ENCODE data around the gene TMEM145. TPM values are rescaled to one million over a fixed set of nuclear protein-coding genes. Genes with fewer than 3 reads are reported as not detected.
A peak's percentile ranks its signal among the peaks of the same experiment; 100 is the strongest.

Gene TMEM145
- total RNA-seq, 6 donors from 2014 or later, result 0.34 to 0.79 (median 0.49) TPM; not detected in 3

- Histone ChIP-seq H3K27me3 (no peaks in the 10 kb centered on the region), H3K9me3 (no peaks in the 10 kb centered on the region), H3K27ac (no peak overlapping the region), H3K4me3 (no peak overlapping the region), H3K4me1 (no peaks in the 10 kb centered on the region), H3K36me3 (peaks cover 2 to 49% (median 24%) of the 10 kb centered on the region in 4 donors)
- DNase-seq, result no peak
- TF ChIP-seq POLR2AphosphoS5 (IDR thresholded peaks at IDR 0.05), result no peak
- no peak for TF ChIP-seq POLR2A (IDR thresholded peaks at IDR 0.05)
- no peak for TF ChIP-seq EP300 (IDR thresholded peaks at IDR 0.05)
- TF ChIP-seq CTCF (IDR thresholded peaks at IDR 0.05), result no peak
- 94 to 96% methylated on average over 10 to 14 of the region's 14 CpGs for WGBS, 2 donors
- ATAC-seq (ENCODE audit: low FRiP score in 2 of 2), result no peak
Measured at GRCh38 chr19:42349378-42350107, 36.4 kb downstream of the TMEM145 start.

- H3K36me3 ChIP-seq, result peaks cover 2 to 52% (median 21%) of the 10 kb centered on the region in 4 donors
- WGBS, 2 donors, result 88% methylated on average over 3 of the region's 3 CpGs; no CpG with 5 or more reads in 1 of the 2 donors
- no peaks in the 10 kb centered on the region for H3K4me1 ChIP-seq
- H3K4me3 ChIP-seq, result no peak overlapping the region
- TF ChIP-seq POLR2A (IDR thresholded peaks at IDR 0.05), result no peak
- H3K9me3 ChIP-seq, result no peaks in the 10 kb centered on the region
- H3K27me3 ChIP-seq, result no peaks in the 10 kb centered on the region
- DNase-seq (no peak), ATAC-seq (ENCODE audit: low FRiP score in 2 of 2) (no peak)
- no peak overlapping the region for H3K27ac ChIP-seq
Measured at GRCh38 chr19:42350417-42350816, 37.3 kb downstream of the TMEM145 start.

GRCh38 chr19:42351079-42351735 is 38.1 kb downstream of the TMEM145 start:
- H3K4me1 ChIP-seq, result no peaks in the 10 kb centered on the region

GRCh38 chr19:42352301-42353259 is 39.5 kb downstream of the TMEM145 start:
- H3K4me3 ChIP-seq, result no peak overlapping the region

More at GRCh38 chr19:42351079-42351735, 38.1 kb downstream of the TMEM145 start:
- no peak overlapping the region for H3K27ac ChIP-seq
- no peaks in the 10 kb centered on the region for H3K27me3 ChIP-seq
- H3K36me3 ChIP-seq, result peaks cover 2 to 59% (median 27%) of the 10 kb centered on the region in 4 donors
- WGBS, 2 donors, result 91 to 93% methylated on average over 12 to 19 of the region's 21 CpGs
- no peak for TF ChIP-seq POLR2A (IDR thresholded peaks at IDR 0.05)
- TF ChIP-seq POLR2AphosphoS5 (IDR thresholded peaks at IDR 0.05), result no peak
- TF ChIP-seq CTCF (IDR thresholded peaks at IDR 0.05), result no peak
- no peak for TF ChIP-seq EP300 (IDR thresholded peaks at IDR 0.05)
- DNase-seq (peak in 1 of 2 donors; percentile 83), ATAC-seq (ENCODE audit: low FRiP score in 2 of 2) (no peak)
- H3K4me3 ChIP-seq, result no peak overlapping the region
- no peaks in the 10 kb centered on the region for H3K9me3 ChIP-seq

More at GRCh38 chr19:42352301-42353259, 39.5 kb downstream of the TMEM145 start:
- no peak for TF ChIP-seq POLR2AphosphoS5 (IDR thresholded peaks at IDR 0.05)
- no peak for TF ChIP-seq EP300 (IDR thresholded peaks at IDR 0.05)
- TF ChIP-seq POLR2A (IDR thresholded peaks at IDR 0.05), result no peak
- no peak for TF ChIP-seq CTCF (IDR thresholded peaks at IDR 0.05)
- Histone ChIP-seq H3K27me3 (no peaks in the 10 kb centered on the region), H3K27ac (no peak overlapping the region), H3K4me1 (no peaks in the 10 kb centered on the region), H3K9me3 (no peaks in the 10 kb centered on the region), H3K36me3 (peaks cover 5 to 72% (median 40%) of the 10 kb centered on the region in 4 donors)
- DNase-seq (peak in 1 of 2 donors; percentile 83), ATAC-seq (ENCODE audit: low FRiP score in 2 of 2) (no peak)
- 90 to 96% methylated on average over 8 to 16 of the region's 31 CpGs for WGBS, 2 donors

Measured in upper lobe of left lung (tissue), 6 donors.